GM12874 (cell line): ENCODE measurements around the gene AXIN2.

ENCODE experiments used
- TF ChIP-seq, protein P1 (sequence below): IDR thresholded peaks from 2 replicates; pipeline ENCODE4 v1.5.1; 2011; ENCODE audit warnings: low read depth, mild to moderate bottlenecking, control low read depth, low read length, moderate library complexity; ENCODE audit not compliant: insufficient read depth

The AXIN2 gene

DNA sequence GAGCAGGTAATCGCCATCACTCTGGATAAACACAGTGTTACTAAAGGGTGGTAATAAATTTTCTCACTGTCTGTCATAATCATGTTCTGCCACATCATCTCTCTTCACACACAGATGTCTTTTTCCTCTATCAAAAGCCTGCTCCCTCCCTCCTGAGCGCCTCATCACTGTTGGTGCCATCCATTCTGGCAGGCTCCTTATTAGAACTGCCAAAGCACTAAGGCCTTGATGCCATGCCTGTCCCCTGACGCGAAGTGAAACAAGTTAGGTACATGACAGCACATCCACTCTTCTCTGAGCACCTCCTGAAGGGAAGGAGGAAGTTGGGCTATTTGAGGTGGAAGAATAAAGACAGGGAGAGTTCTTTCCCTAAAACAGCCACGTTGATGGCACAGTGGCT lies 38.2 kb upstream of the AXIN2 start:
- TF ChIP-seq, protein P1, sequence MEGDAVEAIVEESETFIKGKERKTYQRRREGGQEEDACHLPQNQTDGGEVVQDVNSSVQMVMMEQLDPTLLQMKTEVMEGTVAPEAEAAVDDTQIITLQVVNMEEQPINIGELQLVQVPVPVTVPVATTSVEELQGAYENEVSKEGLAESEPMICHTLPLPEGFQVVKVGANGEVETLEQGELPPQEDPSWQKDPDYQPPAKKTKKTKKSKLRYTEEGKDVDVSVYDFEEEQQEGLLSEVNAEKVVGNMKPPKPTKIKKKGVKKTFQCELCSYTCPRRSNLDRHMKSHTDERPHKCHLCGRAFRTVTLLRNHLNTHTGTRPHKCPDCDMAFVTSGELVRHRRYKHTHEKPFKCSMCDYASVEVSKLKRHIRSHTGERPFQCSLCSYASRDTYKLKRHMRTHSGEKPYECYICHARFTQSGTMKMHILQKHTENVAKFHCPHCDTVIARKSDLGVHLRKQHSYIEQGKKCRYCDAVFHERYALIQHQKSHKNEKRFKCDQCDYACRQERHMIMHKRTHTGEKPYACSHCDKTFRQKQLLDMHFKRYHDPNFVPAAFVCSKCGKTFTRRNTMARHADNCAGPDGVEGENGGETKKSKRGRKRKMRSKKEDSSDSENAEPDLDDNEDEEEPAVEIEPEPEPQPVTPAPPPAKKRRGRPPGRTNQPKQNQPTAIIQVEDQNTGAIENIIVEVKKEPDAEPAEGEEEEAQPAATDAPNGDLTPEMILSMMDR = no peak

- TF ChIP-seq, protein P1 = no peak
Measured at GRCh38 chr17:65598746-65599145, 37.3 kb upstream of the AXIN2 start.

DNA sequence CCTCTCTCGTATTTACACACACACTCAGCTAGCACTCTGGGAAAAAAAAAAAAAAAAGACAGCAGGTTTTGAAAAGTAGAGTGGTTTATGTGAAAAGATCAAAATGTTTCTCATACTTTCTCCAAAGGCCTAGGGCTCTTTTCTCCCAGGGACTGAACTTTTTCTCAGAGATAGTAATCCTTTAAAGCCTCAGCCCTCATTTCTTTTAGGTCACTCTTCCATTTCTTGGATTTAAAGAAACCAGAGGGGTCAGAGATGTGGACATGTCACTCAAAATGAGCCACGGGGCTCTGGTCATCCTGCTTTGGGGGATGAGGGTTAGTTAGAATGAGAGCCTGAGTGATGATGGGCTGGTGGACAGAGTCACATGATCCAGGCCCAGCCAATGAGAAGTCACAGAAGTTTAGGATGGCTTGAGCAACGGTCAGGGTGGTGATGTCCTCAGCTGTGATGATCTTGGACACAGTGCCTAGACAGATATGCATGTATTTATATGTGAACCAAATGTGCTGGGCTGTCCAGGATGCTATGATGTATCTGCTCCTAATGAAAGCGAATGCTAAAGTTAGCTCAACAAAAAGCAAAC lies 33.7 kb upstream of the AXIN2 start:
- TF ChIP-seq, protein P1 = no peak

DNA sequence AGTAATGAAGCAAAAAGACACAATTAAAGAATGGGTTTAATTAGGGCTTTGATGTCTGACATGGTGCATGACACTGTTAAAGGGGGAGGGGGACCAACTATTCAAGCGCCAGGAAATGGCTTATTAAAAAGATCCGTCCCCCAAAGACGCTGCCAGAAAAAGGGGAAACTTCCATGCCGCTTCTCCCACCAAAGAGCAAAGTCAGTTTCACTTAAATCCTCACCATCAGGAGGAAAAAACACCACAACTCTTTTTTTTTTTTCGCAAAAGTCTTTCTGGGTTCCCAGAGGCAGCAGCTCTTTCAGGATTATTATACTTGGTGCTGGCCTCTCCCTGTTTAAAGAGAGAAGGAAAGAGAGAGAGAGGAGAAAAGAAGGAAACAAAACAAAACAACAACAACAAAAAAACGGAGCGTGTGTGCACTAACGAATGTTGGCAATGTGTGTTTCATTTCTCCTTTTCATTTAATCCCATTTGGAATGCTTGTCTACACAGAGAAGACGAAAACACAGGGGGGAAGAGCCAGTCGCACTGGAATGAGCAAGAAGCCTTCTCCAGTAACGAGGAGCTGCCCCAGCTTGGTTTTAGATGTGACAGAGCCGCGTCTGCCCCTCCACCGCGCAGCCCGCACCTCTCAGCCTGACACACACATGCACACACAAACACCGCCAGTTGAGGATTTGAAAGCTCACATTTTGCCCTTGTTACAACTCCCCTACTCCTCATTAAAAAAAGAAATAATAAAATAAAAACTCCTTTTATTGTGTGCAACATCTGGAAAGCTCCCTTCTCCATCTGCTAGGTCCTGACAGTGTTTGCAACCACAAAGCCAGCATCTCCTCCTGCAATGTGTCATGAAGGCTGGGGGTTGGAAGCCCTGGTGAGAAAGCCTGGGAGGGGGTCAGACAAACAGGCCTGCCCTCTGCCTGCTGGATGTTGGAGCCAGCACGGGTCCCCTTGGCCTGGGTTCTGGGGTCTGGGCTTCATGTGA lies 32.7 kb upstream of the AXIN2 start:
- TF ChIP-seq, protein P1 = no peak

DNA sequence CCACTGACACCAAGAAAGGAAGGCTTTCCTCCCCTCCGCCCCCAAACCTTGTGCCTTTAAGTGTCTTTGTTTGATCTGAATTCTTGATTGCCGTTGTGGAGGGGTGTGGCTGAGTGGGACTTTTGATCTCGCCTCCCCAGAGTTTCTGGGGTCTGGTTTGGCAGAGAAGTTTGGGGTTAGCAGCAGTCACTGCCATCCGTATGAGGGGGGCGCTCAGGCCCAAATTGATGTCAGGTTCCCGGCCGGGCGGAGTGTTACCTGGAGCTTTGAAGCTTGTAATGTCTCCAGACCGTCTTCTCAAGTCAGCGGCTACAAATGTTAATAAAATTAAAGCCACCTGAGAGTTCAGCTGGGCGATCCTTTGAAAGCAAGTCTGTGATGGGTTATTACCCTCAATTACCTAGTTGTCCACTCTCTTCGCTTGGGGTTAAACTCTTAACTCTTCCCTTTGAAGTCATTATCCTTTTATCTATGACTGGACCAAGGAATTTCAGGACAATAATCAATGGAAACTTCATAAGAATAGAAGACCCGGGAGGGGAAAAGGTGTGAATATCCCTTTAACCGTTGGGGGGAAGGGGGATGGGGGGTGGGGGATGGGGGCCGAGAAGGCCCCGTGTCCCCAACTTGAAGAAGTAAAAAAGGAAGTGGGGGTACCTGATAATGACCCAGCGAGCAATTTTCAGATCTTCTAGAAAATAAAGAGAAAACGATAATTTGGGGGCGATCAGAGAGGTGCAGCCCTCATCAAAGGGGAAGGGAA lies 31.8 kb upstream of the AXIN2 start:
- TF ChIP-seq, protein P1 = no peak

GRCh38 chr17:65592125-65592965 lies 30.9 kb upstream of the AXIN2 start:
- TF ChIP-seq, protein P1 = no peak
